DOHH2 (cell line): Measurements from ENCODE around the gene NKAPL.

ENCODE experiments used
- H3F3A ChIP-seq: fragments of 200-600 bp; sonication (generic), shearing (Covaris generic); 2 replicates; pipeline ENCODE4 v1.6.0; 2016; ENCODE audit warnings: antibody characterized with exemption, mild to moderate bottlenecking; ENCODE audit not compliant: control insufficient read depth, insufficient read depth
- H3K27ac ChIP-seq: fragments of 200-600 bp; sonication (generic); 2 replicates; pipeline ENCODE4 v1.5.1; 2014; ENCODE audit warnings: low read depth, mild to moderate bottlenecking, low read length, moderate library complexity
- H3K27me3 ChIP-seq: fragments of 200-600 bp; sonication (generic); 2 replicates; pipeline ENCODE4 v1.6.1; 2014; ENCODE audit warnings: mild to moderate bottlenecking, low read length, mixed read lengths; ENCODE audit not compliant: control insufficient read depth
- H3K36me3 ChIP-seq: fragments of 200-600 bp; sonication (generic); 2 replicates; pipeline ENCODE4 v1.6.1; 2014; ENCODE audit warnings: mild to moderate bottlenecking, low read length, moderate library complexity, mixed read lengths; ENCODE audit not compliant: control insufficient read depth
- H3K4me1 ChIP-seq: fragments of 200-600 bp; sonication (generic); 2 replicates; pipeline ENCODE4 v1.6.1; 2014; ENCODE audit warnings: mild to moderate bottlenecking, low read length, mixed read lengths; ENCODE audit not compliant: control insufficient read depth
- H3K4me2 ChIP-seq: fragments of 200-600 bp; sonication (generic); 2 replicates; pipeline ENCODE4 v1.6.0; 2014; ENCODE audit warnings: mild to moderate bottlenecking, low read length, moderate library complexity
- H3K4me3 ChIP-seq: fragments of 200-600 bp; sonication (generic); 2 replicates; pipeline ENCODE4 v1.5.1; 2014; ENCODE audit warnings: mild to moderate bottlenecking, low read length, mixed read lengths
- H3K79me2 ChIP-seq: fragments of 200-600 bp; sonication (generic); 2 replicates; pipeline ENCODE4 v1.6.1; 2014; ENCODE audit warnings: mild to moderate bottlenecking, low read length, mixed read lengths; ENCODE audit not compliant: control insufficient read depth
- H3K9me2 ChIP-seq: fragments of 200-600 bp; sonication (generic); replicated peaks from 2 replicates; pipeline ENCODE4 v1.6.1; 2014; ENCODE audit warnings: mild to moderate bottlenecking, low read length, mixed read lengths; ENCODE audit not compliant: control insufficient read depth
- H3K9me3 ChIP-seq: fragments of 200-600 bp; sonication (generic); 2 replicates; pipeline ENCODE4 v1.6.1; 2014; ENCODE audit warnings: antibody characterized with exemption, low read length, mixed read lengths; ENCODE audit not compliant: control insufficient read depth, insufficient read depth
- H4K20me1 ChIP-seq: fragments of 200-600 bp; sonication (generic); 2 replicates; pipeline ENCODE4 v1.6.0; 2014; ENCODE audit warnings: low read depth, mild to moderate bottlenecking, antibody characterized with exemption, low read length, moderate library complexity; ENCODE audit not compliant: control insufficient read depth, insufficient read depth
- CTCF ChIP-seq: fragments of 200-600 bp; sonication (generic); IDR thresholded peaks from one replicate; pipeline ENCODE4 v1.5.1; 2014; ENCODE audit warnings: antibody characterized with exemption, mild to moderate bottlenecking, low read depth, low read length; ENCODE audit not compliant: poor library complexity, severe bottlenecking
- EZH2phosphoT487 ChIP-seq: fragments of 200-600 bp; sonication (generic); IDR thresholded peaks from 2 replicates; pipeline ENCODE4 v1.6.1; 2017; ENCODE audit warnings: borderline replicate concordance, mild to moderate bottlenecking, antibody characterized with exemption, low read length, moderate library complexity, mixed read lengths

Gene NKAPL

DNA sequence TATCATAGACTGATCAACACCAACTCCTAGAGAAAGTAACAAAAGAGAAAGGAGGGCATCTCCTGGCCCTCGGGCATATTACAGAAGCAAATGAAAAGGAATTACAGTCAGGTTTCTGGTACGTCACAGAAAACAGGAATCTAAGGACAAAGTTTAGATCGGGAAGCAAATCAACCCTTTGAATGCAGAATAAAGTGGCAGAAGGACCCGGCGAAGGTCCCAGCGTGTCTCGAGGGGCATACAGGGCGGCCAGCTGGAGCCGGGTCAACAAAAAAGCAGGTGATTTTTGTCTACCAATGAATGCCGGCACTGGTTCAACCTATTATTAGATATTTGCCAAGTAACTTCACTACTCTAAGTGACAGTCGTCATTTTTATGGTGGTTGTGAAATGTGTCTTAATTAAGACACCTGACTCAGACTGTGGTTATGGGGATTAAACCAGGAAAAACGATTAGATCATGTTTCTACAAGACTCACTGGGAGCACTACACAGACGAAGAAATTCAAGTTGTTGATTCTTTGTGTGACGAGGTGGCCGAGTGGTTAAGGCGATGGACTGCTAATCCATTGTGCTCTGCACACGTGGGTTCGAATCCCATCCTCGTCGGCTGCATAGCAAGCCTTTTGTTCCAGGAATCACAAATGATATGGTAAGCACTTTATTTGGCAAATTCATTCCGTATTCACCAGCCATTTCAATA is 46.4 kb upstream of the NKAPL start:
- Histone ChIP-seq H3K4me2 (peak overlapping the region; percentile 54), H3K9me2 (no peaks in the 10 kb centered on the region)

DNA sequence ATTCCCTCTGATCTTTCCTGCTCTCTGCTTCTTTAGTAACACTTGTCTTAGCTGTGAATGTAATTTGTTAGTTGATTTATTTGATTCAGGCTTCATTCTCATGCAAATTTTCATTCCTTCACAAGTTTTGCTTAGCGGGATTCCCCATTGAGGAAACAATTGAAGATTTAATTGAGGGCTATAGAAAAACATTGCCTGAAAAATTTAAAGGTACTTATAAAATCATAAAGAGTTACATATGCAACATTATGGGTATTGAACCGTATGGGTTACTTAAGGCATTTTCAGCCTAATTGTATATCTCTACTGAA is 45.9 kb upstream of the NKAPL start:
- TF ChIP-seq EZH2phosphoT487: no peak
- TF ChIP-seq CTCF: no peak
- Histone ChIP-seq H3K4me2 (peak overlapping the region; percentile 54), H4K20me1 (no peaks in the 10 kb centered on the region), H3K27me3 (peaks cover 6% of the 10 kb centered on the region), H3K79me2 (no peaks in the 10 kb centered on the region), H3K9me3 (no peaks in the 10 kb centered on the region), H3F3A (0 out of 2 replicates have a peak, but pooled peaks cover 5% of the 10 kb centered on the region), H3K4me1 (peaks cover 37% of the 10 kb centered on the region), H3K27ac (no peak overlapping the region), H3K4me3 (peak overlapping the region; percentile 58; the same call in 1 of the 2 replicates), H3K9me2 (no peaks in the 10 kb centered on the region), H3K36me3 (no peaks in the 10 kb centered on the region)

More for the DNA sequence above, 46.4 kb upstream of the NKAPL start:
- peaks cover 6% of the 10 kb centered on the region for H3K27me3 ChIP-seq
- H3K36me3 ChIP-seq: no peaks in the 10 kb centered on the region
- H3K4me3 ChIP-seq: peak overlapping the region; percentile 58
- no peaks in the 10 kb centered on the region for H3K79me2 ChIP-seq
- no peaks in the 10 kb centered on the region for H4K20me1 ChIP-seq
- no peaks in the 10 kb centered on the region for H3K9me3 ChIP-seq
- 0 out of 2 replicates have a peak, but pooled peaks cover 5% of the 10 kb centered on the region for H3F3A ChIP-seq
- no peak for TF ChIP-seq EZH2phosphoT487
- H3K4me1 ChIP-seq: peaks cover 37% of the 10 kb centered on the region
- no peak overlapping the region for H3K27ac ChIP-seq

GRCh38 chr6:28215425-28215824 is 43.7 kb upstream of the NKAPL start:
- H3K9me2 ChIP-seq: no peaks in the 10 kb centered on the region
- H3K9me3 ChIP-seq: no peaks in the 10 kb centered on the region
- H3K4me1 ChIP-seq: peaks cover 29% of the 10 kb centered on the region
- 0 out of 2 replicates have a peak, but pooled peaks cover 5% of the 10 kb centered on the region for H3F3A ChIP-seq
- H3K27me3 ChIP-seq: peaks cover 14% of the 10 kb centered on the region
- no peaks in the 10 kb centered on the region for H3K79me2 ChIP-seq
- H3K27ac ChIP-seq: no peak overlapping the region
- H3K4me2 ChIP-seq: no peak overlapping the region
- TF ChIP-seq EZH2phosphoT487: no peak
- no peak for TF ChIP-seq CTCF
- no peaks in the 10 kb centered on the region for H3K36me3 ChIP-seq
- no peak overlapping the region for H3K4me3 ChIP-seq
- H4K20me1 ChIP-seq: no peaks in the 10 kb centered on the region

DNA sequence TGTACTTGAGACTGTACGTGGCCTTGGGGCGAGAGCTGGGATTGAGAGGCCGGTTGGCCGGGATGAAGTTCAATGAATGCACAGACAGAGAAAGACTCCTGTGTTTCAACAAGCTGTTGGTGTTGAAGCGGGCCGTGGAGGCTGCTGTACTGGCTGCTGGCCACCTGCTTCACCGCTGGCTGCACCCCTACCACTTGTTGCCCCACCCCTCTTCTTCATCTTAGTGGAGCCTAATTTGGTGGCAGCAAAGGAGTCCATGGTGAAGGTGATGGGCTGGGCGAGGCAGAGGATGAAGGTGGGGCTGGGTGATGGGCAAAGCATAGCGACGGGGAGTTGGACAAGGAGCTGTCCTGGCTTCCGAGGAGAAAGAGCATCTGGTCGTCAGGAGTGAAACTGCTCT is 41.2 kb upstream of the NKAPL start:
- TF ChIP-seq EZH2phosphoT487 (no peak), CTCF (no peak)
- Histone ChIP-seq H3K4me3 (no peak overlapping the region), H3K4me2 (peak overlapping the region; percentile 53; the same call in 1 of the 2 replicates), H3K27me3 (peaks cover 17% of the 10 kb centered on the region), H3K79me2 (no peaks in the 10 kb centered on the region), H3K9me2 (no peaks in the 10 kb centered on the region), H3F3A (0 out of 2 replicates have a peak, but pooled peaks cover 8% of the 10 kb centered on the region), H3K9me3 (no peaks in the 10 kb centered on the region), H3K27ac (no peak overlapping the region), H3K36me3 (no peaks in the 10 kb centered on the region), H4K20me1 (no peaks in the 10 kb centered on the region), H3K4me1 (peaks cover 11% of the 10 kb centered on the region)
